Ascending aorta (tissue), 2 donors: ENCODE results near the gene SCN5A. TPM values are rescaled to one million over a fixed set of nuclear protein-coding genes. Genes with fewer than 3 reads are reported as not detected.
A peak's percentile ranks its signal among the peaks of the same experiment; 100 is the strongest.

Experiments used
- DNase-seq, 2 donors: peaks; one replicate each; pipeline ENCODE4 v3.0.0-alpha.2; 2019; ENCODE audit warnings: low spot score in 2 of 2
- H3K27ac ChIP-seq, 2 donors: fragments of 200-600 bp; sonication (generic); one replicate each; pipeline ENCODE4 v1.5.1; 2016 to 2017; ENCODE audit warnings: mild to moderate bottlenecking in 1 of 2
- H3K27me3 ChIP-seq: fragments of 200-600 bp; sonication (generic); one replicate; pipeline ENCODE4 v1.5.1; 2017
- H3K36me3 ChIP-seq, 2 donors: fragments of 200-600 bp; sonication (generic); one replicate each; pipeline ENCODE4 v1.5.1; 2016
- H3K4me1 ChIP-seq, 2 donors: fragments of 200-600 bp; sonication (generic); one replicate each; pipeline ENCODE4 v1.5.1; 2016 to 2017; ENCODE audit warnings: mild to moderate bottlenecking in 1 of 2
- H3K4me3 ChIP-seq, 2 donors: fragments of 200-600 bp; sonication (generic); one replicate each; pipeline ENCODE4 v1.5.1; 2016 to 2017; ENCODE audit warnings: mild to moderate bottlenecking in 1 of 2
- H3K9me3 ChIP-seq, 2 donors: fragments of 200-600 bp; sonication (generic); one replicate each; pipeline ENCODE4 v1.5.1; 2016
- CTCF ChIP-seq, 3 experiments: fragments of 200-600 bp in 2 of 3; fragments of 450-650 bp in 1 of 3; sonication (generic) in 2 of 3; IDR thresholded peaks; one replicate each; pipeline ENCODE4 v1.5.1; 2016 to 2019; ENCODE audit warnings: antibody characterized with exemption in 3 of 3, mild to moderate bottlenecking in 1 of 3, moderate library complexity in 1 of 3
- intact Hi-C: fragments of 100-400 bp; cut with DNase I; formaldehyde crosslinking; loops from one replicate; pipeline ENCODE4 v1.15.1; 2023
- total RNA-seq: library from RNA; depleted of rRNA; stranded (reverse); fragments of >200 nt; gene quantifications from one replicate; pipeline ENCODE4 v1.1.0, GENCODE V29; 2016

The SCN5A gene
- total RNA-seq, 1 donor from 2014 or later: 2.7 TPM

- Histone ChIP-seq H3K36me3 (peaks cover 21 to 54% of the 10 kb centered on the region in 2 donors), H3K27me3 (no peaks in the 10 kb centered on the region), H3K27ac (no peak overlapping the region), H3K4me3 (no peak overlapping the region), H3K9me3 (no peaks in the 10 kb centered on the region), H3K4me1 (no peaks in the 10 kb centered on the region)
- DNase-seq: no peak
- no peak for TF ChIP-seq CTCF (IDR thresholded peaks at IDR 0.05)
- intact Hi-C loops: no loop called here
Observed at GRCh38 chr3:38524141-38524739, 125.2 kb downstream of the SCN5A start.

GRCh38 chr3:38522002-38522401 is 127.5 kb downstream of the SCN5A start:
- H3K27ac ChIP-seq: no peak overlapping the region
- no peaks in the 10 kb centered on the region for H3K27me3 ChIP-seq
- H3K9me3 ChIP-seq: no peaks in the 10 kb centered on the region
- TF ChIP-seq CTCF (IDR thresholded peaks at IDR 0.05): no peak
- no peaks in the 10 kb centered on the region for H3K4me1 ChIP-seq
- H3K36me3 ChIP-seq: peaks cover 21 to 49% of the 10 kb centered on the region in 2 donors
- no peak overlapping the region for H3K4me3 ChIP-seq
- intact Hi-C loops: loop anchor here (2.0 kb wide), 1 partner anchor 127 kb away; the partner anchor contains the start of gene SCN5A
- no peak for DNase-seq

GRCh38 chr3:38521391-38521987 is 128.0 kb downstream of the SCN5A start:
- peaks cover 18 to 44% of the 10 kb centered on the region in 2 donors for H3K36me3 ChIP-seq
- TF ChIP-seq CTCF (IDR thresholded peaks at IDR 0.05): peak; percentile 62 to 87 (median 87)
- intact Hi-C loops: loop anchor here (1.0 kb wide), 1 partner anchor 323 kb away; no protein-coding TSS in a partner anchor
- no peaks in the 10 kb centered on the region for H3K4me1 ChIP-seq
- no peak overlapping the region for H3K27ac ChIP-seq
- peak in 1 of 2 donors; percentile 74 for DNase-seq
- no peaks in the 10 kb centered on the region for H3K27me3 ChIP-seq
- H3K9me3 ChIP-seq: no peaks in the 10 kb centered on the region
- no peak overlapping the region for H3K4me3 ChIP-seq

- intact Hi-C loops: no loop called here
- no peaks in the 10 kb centered on the region for H3K27me3 ChIP-seq
- DNase-seq: no peak
- no peaks in the 10 kb centered on the region for H3K4me1 ChIP-seq
- no peaks in the 10 kb centered on the region for H3K9me3 ChIP-seq
- no peak overlapping the region for H3K27ac ChIP-seq
- H3K36me3 ChIP-seq: peaks cover 12 to 34% of the 10 kb centered on the region in 2 donors
- no peak for TF ChIP-seq CTCF (IDR thresholded peaks at IDR 0.05)
- no peak overlapping the region for H3K4me3 ChIP-seq
Observed at GRCh38 chr3:38519651-38520050, 129.8 kb downstream of the SCN5A start.

GRCh38 chr3:38519000-38519399 is 130.5 kb downstream of the SCN5A start:
- Histone ChIP-seq H3K4me3 (no peak overlapping the region), H3K27me3 (no peaks in the 10 kb centered on the region), H3K27ac (no peak overlapping the region), H3K36me3 (peaks cover 10 to 30% of the 10 kb centered on the region in 2 donors), H3K4me1 (no peaks in the 10 kb centered on the region), H3K9me3 (no peaks in the 10 kb centered on the region)
- TF ChIP-seq CTCF (IDR thresholded peaks at IDR 0.05): no peak
- intact Hi-C loops: no loop called here
- no peak for DNase-seq
